HFF-Myc (cell line): ENCODE measurements around the gene RSAD2.
"Not testable (repeated sequence)": the region's sequence is repeated elsewhere in the genome, so short reads cannot be mapped to it uniquely, and the experiment has no call there.

Source experiments
- DNase-seq: peaks from one replicate; pipeline ENCODE4 v3.0.0-alpha.2; 2011; ENCODE audit warnings: low read depth; ENCODE audit errors: extremely low read depth
- H3K4me3 ChIP-seq: replicated peaks from 2 replicates; pipeline ENCODE4 v1.5.1; 2011; ENCODE audit warnings: low read depth, mild to moderate bottlenecking, control low read depth, low read length
- TF ChIP-seq, protein P1 (sequence below): IDR thresholded peaks from 2 replicates; pipeline ENCODE4 v1.5.1; 2012; ENCODE audit warnings: mild to moderate bottlenecking, low read depth, low read length, control low read depth; ENCODE audit errors: missing control alignments

Gene RSAD2

GRCh38 chr2:6846967-6847681, 30.5 kb upstream of the RSAD2 start:
- TF ChIP-seq, protein P1, sequence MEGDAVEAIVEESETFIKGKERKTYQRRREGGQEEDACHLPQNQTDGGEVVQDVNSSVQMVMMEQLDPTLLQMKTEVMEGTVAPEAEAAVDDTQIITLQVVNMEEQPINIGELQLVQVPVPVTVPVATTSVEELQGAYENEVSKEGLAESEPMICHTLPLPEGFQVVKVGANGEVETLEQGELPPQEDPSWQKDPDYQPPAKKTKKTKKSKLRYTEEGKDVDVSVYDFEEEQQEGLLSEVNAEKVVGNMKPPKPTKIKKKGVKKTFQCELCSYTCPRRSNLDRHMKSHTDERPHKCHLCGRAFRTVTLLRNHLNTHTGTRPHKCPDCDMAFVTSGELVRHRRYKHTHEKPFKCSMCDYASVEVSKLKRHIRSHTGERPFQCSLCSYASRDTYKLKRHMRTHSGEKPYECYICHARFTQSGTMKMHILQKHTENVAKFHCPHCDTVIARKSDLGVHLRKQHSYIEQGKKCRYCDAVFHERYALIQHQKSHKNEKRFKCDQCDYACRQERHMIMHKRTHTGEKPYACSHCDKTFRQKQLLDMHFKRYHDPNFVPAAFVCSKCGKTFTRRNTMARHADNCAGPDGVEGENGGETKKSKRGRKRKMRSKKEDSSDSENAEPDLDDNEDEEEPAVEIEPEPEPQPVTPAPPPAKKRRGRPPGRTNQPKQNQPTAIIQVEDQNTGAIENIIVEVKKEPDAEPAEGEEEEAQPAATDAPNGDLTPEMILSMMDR = no peak
- H3K4me3 ChIP-seq = no peak overlapping the region
- no peak for DNase-seq

DNA sequence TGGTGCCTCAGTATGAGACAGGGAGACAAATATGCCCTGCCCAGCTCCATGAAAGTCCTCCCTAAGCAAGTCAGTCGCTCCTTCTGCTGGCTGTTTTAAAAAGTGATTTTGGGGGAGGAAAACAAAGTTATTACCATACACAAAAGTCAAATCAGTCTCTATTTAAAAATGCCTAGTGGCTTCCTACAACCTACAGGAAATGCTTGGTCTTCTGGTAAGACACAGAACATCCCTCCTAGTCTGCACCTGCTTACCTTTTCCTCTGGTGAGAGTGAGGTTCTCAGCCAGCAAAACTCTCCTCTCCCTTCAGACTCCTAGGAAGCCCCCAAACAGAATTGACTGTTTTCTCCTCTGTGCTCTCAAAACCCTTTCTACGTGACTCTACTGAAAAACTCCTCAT, 25.4 kb upstream of the RSAD2 start:
- H3K4me3 ChIP-seq = no peak overlapping the region
- no peak for DNase-seq
- TF ChIP-seq, protein P1 = no peak

DNA sequence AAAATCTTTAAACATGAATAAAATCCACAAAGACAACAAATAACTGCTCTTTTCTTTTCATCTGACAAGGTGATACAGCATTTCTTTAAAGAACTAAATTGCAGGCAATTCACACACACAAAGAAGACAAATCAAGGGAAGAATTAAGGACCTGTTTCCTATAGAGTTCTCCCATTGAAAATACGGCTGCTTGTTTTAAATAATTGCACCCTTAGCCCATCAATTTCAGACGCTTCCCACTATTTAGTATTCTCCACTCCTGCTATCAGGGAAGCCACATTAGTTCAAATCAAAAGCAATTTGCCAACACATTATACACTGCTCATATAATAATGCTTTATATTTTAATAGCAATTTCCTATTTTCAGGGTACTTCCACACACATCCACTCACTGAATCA, 23.2 kb upstream of the RSAD2 start:
- TF ChIP-seq, protein P1 = no peak
- DNase-seq = no peak

GRCh38 chr2:6855860-6856547, 21.6 kb upstream of the RSAD2 start:
- DNase-seq = no peak
- H3K4me3 ChIP-seq = no peak overlapping the region
- TF ChIP-seq, protein P1 = no peak

More for the DNA sequence above, 23.2 kb upstream of the RSAD2 start:
- no peak overlapping the region for H3K4me3 ChIP-seq

- TF ChIP-seq, protein P1 = no peak
- no peak for DNase-seq
Observed at GRCh38 chr2:6856548-6856920, 21.0 kb upstream of the RSAD2 start.

GRCh38 chr2:6858466-6859027, 19.0 kb upstream of the RSAD2 start:
- not testable (repeated sequence) for H3K4me3 ChIP-seq, DNase-seq

More at GRCh38 chr2:6856548-6856920, 21.0 kb upstream of the RSAD2 start:
- no peak overlapping the region for H3K4me3 ChIP-seq

- TF ChIP-seq, protein P1 = no peak
- no peak overlapping the region for H3K4me3 ChIP-seq
- no peak for DNase-seq
Observed at GRCh38 chr2:6860296-6860695, 17.3 kb upstream of the RSAD2 start.
